ENCODE measurements around the gene MAST2. TPM values are rescaled to one million over a fixed set of nuclear protein-coding genes. Genes with fewer than 3 reads are reported as not detected.
A peak's percentile ranks its signal among the peaks of the same experiment; 100 is the strongest.
"Not testable (repeated sequence)": the region's sequence is repeated elsewhere in the genome, so short reads cannot be mapped to it uniquely, and the experiment has no call there.

The MAST2 gene
- total and polyA plus RNA-seq, 2 experiments from 2014 or later = 14.2 to 19.1 TPM

GRCh38 chr1:45848097-45848496 lies 44.7 kb downstream of the MAST2 start:
- Histone ChIP-seq H3K36me3 (ENCODE audit: low read depth) (no peaks in the 10 kb centered on the region), H4K20me1 (ENCODE audit: insufficient read depth) (no peaks in the 10 kb centered on the region), H3K9ac (no peak overlapping the region), H2AFZ (no peak overlapping the region), H3K27me3 (replicated peaks; ENCODE audit: insufficient read depth) (no peaks in the 10 kb centered on the region), H3F3A (ENCODE audit: insufficient read depth) (peaks cover 28% of the 10 kb centered on the region), H3K4me2 (ENCODE audit: unreplicated experiment) (no peak overlapping the region), H3K9me3 (ENCODE audit: low read depth) (no peaks in the 10 kb centered on the region), H3K9me2 (ENCODE audit: insufficient read depth) (no peaks in the 10 kb centered on the region), H3K4me3 (no peak overlapping the region), H3K27ac (no peak overlapping the region), H3K4me1 (ENCODE audit: insufficient read depth) (peaks cover 39% of the 10 kb centered on the region), H3K79me2 (ENCODE audit: insufficient read depth) (peaks cover 84% of the 10 kb centered on the region)
- in situ Hi-C loops (cut with MboI) = no loop called here
- DNase-seq = no peak
- TF ChIP-seq EZH2phosphoT487 (IDR thresholded peaks at IDR 0.05; ENCODE audit: insufficient read depth, low read depth) = no peak
- no peak for TF ChIP-seq EZH2 (IDR thresholded peaks at IDR 0.05; ENCODE audit: insufficient read depth, poor library complexity, severe bottlenecking)
- WGBS, 2 experiments (ENCODE audit: low coverage in 1 of 2, low lambda C conversion rate in 2 of 2, missing lambda C conversion rate in 2 of 2) = 98 to 99% methylated on average over 2 of the region's 2 CpGs

GRCh38 chr1:45848714-45849113 lies 45.3 kb downstream of the MAST2 start:
- Histone ChIP-seq H3K79me2 (ENCODE audit: insufficient read depth) (peaks cover 85% of the 10 kb centered on the region), H3K9ac (no peak overlapping the region), H3K27me3 (replicated peaks; ENCODE audit: insufficient read depth) (no peaks in the 10 kb centered on the region), H2AFZ (no peak overlapping the region), H3K4me2 (ENCODE audit: unreplicated experiment) (peak overlapping the region; percentile 25), H4K20me1 (ENCODE audit: insufficient read depth) (no peaks in the 10 kb centered on the region), H3K9me3 (ENCODE audit: low read depth) (no peaks in the 10 kb centered on the region), H3K9me2 (ENCODE audit: insufficient read depth) (no peaks in the 10 kb centered on the region), H3K27ac (no peak overlapping the region), H3K4me1 (ENCODE audit: insufficient read depth) (peaks cover 33% of the 10 kb centered on the region), H3K36me3 (ENCODE audit: low read depth) (no peaks in the 10 kb centered on the region), H3F3A (ENCODE audit: insufficient read depth) (peaks cover 22% of the 10 kb centered on the region), H3K4me3 (no peak overlapping the region)
- DNase-seq = peak; percentile 5
- 97 to 98% methylated on average over 2 of the region's 2 CpGs for WGBS, 2 experiments (ENCODE audit: low coverage in 1 of 2, low lambda C conversion rate in 2 of 2, missing lambda C conversion rate in 2 of 2)
- in situ Hi-C loops (cut with MboI) = no loop called here
- TF ChIP-seq EZH2phosphoT487 (IDR thresholded peaks at IDR 0.05; ENCODE audit: insufficient read depth, low read depth) (no peak), EZH2 (IDR thresholded peaks at IDR 0.05; ENCODE audit: insufficient read depth, poor library complexity, severe bottlenecking) (no peak)

GRCh38 chr1:45850017-45850416 lies 46.6 kb downstream of the MAST2 start:
- Histone ChIP-seq H3K79me2 (ENCODE audit: insufficient read depth) (peaks cover 91% of the 10 kb centered on the region), H4K20me1 (ENCODE audit: insufficient read depth) (no peaks in the 10 kb centered on the region)

GRCh38 chr1:45854724-45855123 lies 51.3 kb downstream of the MAST2 start:
- no peaks in the 10 kb centered on the region for H3K9me3 ChIP-seq (ENCODE audit: low read depth)
- peaks cover 93% of the 10 kb centered on the region for H3K79me2 ChIP-seq (ENCODE audit: insufficient read depth)
- no peaks in the 10 kb centered on the region for H3F3A ChIP-seq (ENCODE audit: insufficient read depth)
- no peaks in the 10 kb centered on the region for H3K9me2 ChIP-seq (ENCODE audit: insufficient read depth)
- H3K9ac ChIP-seq = no peak overlapping the region
- no peak for DNase-seq
- no peak overlapping the region for H2AFZ ChIP-seq
- in situ Hi-C loops (cut with MboI) = no loop called here
- H3K4me2 ChIP-seq (ENCODE audit: unreplicated experiment) = no peak overlapping the region
- no peak for TF ChIP-seq EZH2phosphoT487 (IDR thresholded peaks at IDR 0.05; ENCODE audit: insufficient read depth, low read depth)
- no peak for TF ChIP-seq EZH2 (IDR thresholded peaks at IDR 0.05; ENCODE audit: insufficient read depth, poor library complexity, severe bottlenecking)
- no peaks in the 10 kb centered on the region for H3K27me3 ChIP-seq (replicated peaks; ENCODE audit: insufficient read depth)
- H3K36me3 ChIP-seq (ENCODE audit: low read depth) = no peaks in the 10 kb centered on the region
- H3K4me1 ChIP-seq (ENCODE audit: insufficient read depth) = no peaks in the 10 kb centered on the region
- no peaks in the 10 kb centered on the region for H4K20me1 ChIP-seq (ENCODE audit: insufficient read depth)
- no peak overlapping the region for H3K27ac ChIP-seq
- no peak overlapping the region for H3K4me3 ChIP-seq
- WGBS, 2 experiments (ENCODE audit: low coverage in 1 of 2, low lambda C conversion rate in 2 of 2, missing lambda C conversion rate in 2 of 2) = 95 to 100% methylated on average over 1 of the region's 1 CpG

More at GRCh38 chr1:45850017-45850416, 46.6 kb downstream of the MAST2 start:
- no peaks in the 10 kb centered on the region for H3K36me3 ChIP-seq (ENCODE audit: low read depth)
- WGBS, 2 experiments (ENCODE audit: low coverage in 1 of 2, low lambda C conversion rate in 2 of 2, missing lambda C conversion rate in 2 of 2) = 97 to 98% methylated on average over 2 of the region's 2 CpGs
- DNase-seq = no peak
- in situ Hi-C loops (cut with MboI) = no loop called here
- H3K9me3 ChIP-seq (ENCODE audit: low read depth) = no peaks in the 10 kb centered on the region
- no peaks in the 10 kb centered on the region for H3K27me3 ChIP-seq (replicated peaks; ENCODE audit: insufficient read depth)
- H3K4me2 ChIP-seq (ENCODE audit: unreplicated experiment) = no peak overlapping the region
- no peaks in the 10 kb centered on the region for H3K9me2 ChIP-seq (ENCODE audit: insufficient read depth)
- H3K9ac ChIP-seq = no peak overlapping the region
- no peak overlapping the region for H2AFZ ChIP-seq
- H3F3A ChIP-seq (ENCODE audit: insufficient read depth) = peaks cover 20% of the 10 kb centered on the region; the same call in 1 of the 2 replicates
- H3K27ac ChIP-seq = no peak overlapping the region
- H3K4me3 ChIP-seq = no peak overlapping the region
- peaks cover 30% of the 10 kb centered on the region for H3K4me1 ChIP-seq (ENCODE audit: insufficient read depth)
- TF ChIP-seq EZH2phosphoT487 (IDR thresholded peaks at IDR 0.05; ENCODE audit: insufficient read depth, low read depth) = no peak
- no peak for TF ChIP-seq EZH2 (IDR thresholded peaks at IDR 0.05; ENCODE audit: insufficient read depth, poor library complexity, severe bottlenecking)

- no peaks in the 10 kb centered on the region for H3K9me3 ChIP-seq (ENCODE audit: low read depth)
- H3K27me3 ChIP-seq (replicated peaks; ENCODE audit: insufficient read depth) = no peaks in the 10 kb centered on the region
- TF ChIP-seq EZH2 (IDR thresholded peaks at IDR 0.05; ENCODE audit: insufficient read depth, poor library complexity, severe bottlenecking) = no peak
- TF ChIP-seq EZH2phosphoT487 (IDR thresholded peaks at IDR 0.05; ENCODE audit: insufficient read depth, low read depth) = no peak
- no peaks in the 10 kb centered on the region for H4K20me1 ChIP-seq (ENCODE audit: insufficient read depth)
- H3K9ac ChIP-seq = no peak overlapping the region
- in situ Hi-C loops (cut with MboI) = no loop called here
- H3K79me2 ChIP-seq (ENCODE audit: insufficient read depth) = peaks cover 89% of the 10 kb centered on the region
- no peak overlapping the region for H3K4me3 ChIP-seq
- no peak overlapping the region for H3K27ac ChIP-seq
- H3K4me2 ChIP-seq (ENCODE audit: unreplicated experiment) = no peak overlapping the region
- H3K4me1 ChIP-seq (ENCODE audit: insufficient read depth) = no peaks in the 10 kb centered on the region
- H3K9me2 ChIP-seq (ENCODE audit: insufficient read depth) = no peaks in the 10 kb centered on the region
- H3K36me3 ChIP-seq (ENCODE audit: low read depth) = no peaks in the 10 kb centered on the region
- H2AFZ ChIP-seq = no peak overlapping the region
- no peaks in the 10 kb centered on the region for H3F3A ChIP-seq (ENCODE audit: insufficient read depth)
- no peak for DNase-seq
Observed at GRCh38 chr1:45857101-45857700, 53.8 kb downstream of the MAST2 start.

GRCh38 chr1:45857755-45858492 lies 54.5 kb downstream of the MAST2 start:
- H3K9ac ChIP-seq; in situ Hi-C loops (cut with MboI); DNase-seq; H3K27ac ChIP-seq; H3K4me1 ChIP-seq (ENCODE audit: insufficient read depth); H3K27me3 ChIP-seq (replicated peaks; ENCODE audit: insufficient read depth); H2AFZ ChIP-seq; H3K9me2 ChIP-seq (ENCODE audit: insufficient read depth); H3K36me3 ChIP-seq (ENCODE audit: low read depth); H4K20me1 ChIP-seq (ENCODE audit: insufficient read depth); H3F3A ChIP-seq (ENCODE audit: insufficient read depth); H3K9me3 ChIP-seq (ENCODE audit: low read depth); H3K4me3 ChIP-seq; H3K4me2 ChIP-seq (ENCODE audit: unreplicated experiment): not testable (repeated sequence)
- H3K79me2 ChIP-seq (ENCODE audit: insufficient read depth) = peaks cover 89% of the 10 kb centered on the region
- WGBS, 2 experiments (ENCODE audit: low coverage in 1 of 2, low lambda C conversion rate in 2 of 2, missing lambda C conversion rate in 2 of 2) = 94 to 97% methylated on average over 6 of the region's 6 CpGs

Measured in GM23248 (cell line).